B cell (primary cell): ENCODE data around the gene USP7.

Experiments
- CTCF ChIP-seq: fragments of 200-600 bp; IDR thresholded peaks from one replicate; pipeline ENCODE4 v1.8.0; 2022; ENCODE audit warnings: antibody characterized with exemption, mild to moderate bottlenecking
- EZH2 ChIP-seq: IDR thresholded peaks from 2 replicates; pipeline ENCODE4 v1.6.1; 2012; ENCODE audit warnings: borderline replicate concordance, low read depth, mild to moderate bottlenecking, moderate library complexity, low read length; ENCODE audit not compliant: insufficient read depth, poor library complexity, severe bottlenecking

GRCh38 chr16:8935989-8936388 is 27.7 kb downstream of the USP7 start:
- TF ChIP-seq CTCF: no peak
- no peak for TF ChIP-seq EZH2
